DOHH2 (cell line): ENCODE data around the gene LAMA5.

Experiments
- H3F3A ChIP-seq: fragments of 200-600 bp; sonication (generic), shearing (Covaris generic); 2 replicates; pipeline ENCODE4 v1.6.0; 2016; ENCODE audit warnings: antibody characterized with exemption, mild to moderate bottlenecking; ENCODE audit not compliant: control insufficient read depth, insufficient read depth
- H3K27ac ChIP-seq: fragments of 200-600 bp; sonication (generic); 2 replicates; pipeline ENCODE4 v1.5.1; 2014; ENCODE audit warnings: low read depth, mild to moderate bottlenecking, low read length, moderate library complexity
- H3K27me3 ChIP-seq: fragments of 200-600 bp; sonication (generic); 2 replicates; pipeline ENCODE4 v1.6.1; 2014; ENCODE audit warnings: mild to moderate bottlenecking, low read length, mixed read lengths; ENCODE audit not compliant: control insufficient read depth
- H3K36me3 ChIP-seq: fragments of 200-600 bp; sonication (generic); 2 replicates; pipeline ENCODE4 v1.6.1; 2014; ENCODE audit warnings: mild to moderate bottlenecking, low read length, moderate library complexity, mixed read lengths; ENCODE audit not compliant: control insufficient read depth
- H3K4me1 ChIP-seq: fragments of 200-600 bp; sonication (generic); 2 replicates; pipeline ENCODE4 v1.6.1; 2014; ENCODE audit warnings: mild to moderate bottlenecking, low read length, mixed read lengths; ENCODE audit not compliant: control insufficient read depth
- H3K4me2 ChIP-seq: fragments of 200-600 bp; sonication (generic); 2 replicates; pipeline ENCODE4 v1.6.0; 2014; ENCODE audit warnings: mild to moderate bottlenecking, low read length, moderate library complexity
- H3K4me3 ChIP-seq: fragments of 200-600 bp; sonication (generic); 2 replicates; pipeline ENCODE4 v1.5.1; 2014; ENCODE audit warnings: mild to moderate bottlenecking, low read length, mixed read lengths
- H3K79me2 ChIP-seq: fragments of 200-600 bp; sonication (generic); 2 replicates; pipeline ENCODE4 v1.6.1; 2014; ENCODE audit warnings: mild to moderate bottlenecking, low read length, mixed read lengths; ENCODE audit not compliant: control insufficient read depth
- H3K9me2 ChIP-seq: fragments of 200-600 bp; sonication (generic); replicated peaks from 2 replicates; pipeline ENCODE4 v1.6.1; 2014; ENCODE audit warnings: mild to moderate bottlenecking, low read length, mixed read lengths; ENCODE audit not compliant: control insufficient read depth
- H3K9me3 ChIP-seq: fragments of 200-600 bp; sonication (generic); 2 replicates; pipeline ENCODE4 v1.6.1; 2014; ENCODE audit warnings: antibody characterized with exemption, low read length, mixed read lengths; ENCODE audit not compliant: control insufficient read depth, insufficient read depth
- H4K20me1 ChIP-seq: fragments of 200-600 bp; sonication (generic); 2 replicates; pipeline ENCODE4 v1.6.0; 2014; ENCODE audit warnings: low read depth, mild to moderate bottlenecking, antibody characterized with exemption, low read length, moderate library complexity; ENCODE audit not compliant: control insufficient read depth, insufficient read depth
- EZH2phosphoT487 ChIP-seq: fragments of 200-600 bp; sonication (generic); IDR thresholded peaks from 2 replicates; pipeline ENCODE4 v1.6.1; 2017; ENCODE audit warnings: borderline replicate concordance, mild to moderate bottlenecking, antibody characterized with exemption, low read length, moderate library complexity, mixed read lengths
- TF ChIP-seq, protein P1 (sequence below): fragments of 200-600 bp; sonication (generic); IDR thresholded peaks from one replicate; pipeline ENCODE4 v1.5.1; 2014; ENCODE audit warnings: antibody characterized with exemption, mild to moderate bottlenecking, low read depth, low read length; ENCODE audit not compliant: poor library complexity, severe bottlenecking

The LAMA5 gene

DNA sequence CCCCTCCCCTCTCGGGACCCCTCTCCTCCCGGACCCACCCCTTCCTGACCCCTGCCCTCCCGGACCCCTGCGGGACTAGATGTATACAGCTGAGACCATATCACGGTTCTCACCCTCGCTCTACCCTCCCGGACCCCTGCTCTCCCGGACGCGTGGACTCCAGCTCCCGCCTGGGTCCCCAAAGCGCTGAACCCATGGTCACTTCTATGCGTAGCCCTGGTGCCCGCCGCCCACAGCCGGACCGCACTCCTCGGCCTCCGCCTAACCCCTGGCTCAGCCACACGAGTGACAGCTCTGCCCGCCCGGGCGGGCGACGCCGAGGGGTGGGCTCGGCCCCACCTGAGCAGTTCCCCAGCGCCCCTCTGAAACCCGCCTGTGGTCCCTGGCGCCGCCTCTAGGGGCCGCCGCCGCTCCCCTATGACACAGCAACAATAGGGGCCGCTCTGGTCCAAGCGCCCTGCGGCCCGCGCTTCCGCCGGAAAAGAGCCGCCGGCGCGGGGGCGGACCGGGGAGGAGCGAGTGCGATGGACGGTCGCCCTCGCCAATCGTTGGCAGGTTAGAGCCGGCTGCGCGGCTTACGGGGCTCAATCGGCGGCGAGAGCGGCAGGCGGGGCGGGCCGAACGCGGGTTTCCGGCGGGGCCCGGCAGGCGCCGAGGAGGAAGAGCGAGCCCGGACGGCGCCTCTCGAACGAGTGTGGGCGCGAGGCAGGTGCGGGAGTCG, 64.6 kb downstream of the LAMA5 start, which contains the start of gene ADRM1:
Gene ADRM1 (plus strand): TSS at position 657 of the 721 bp plus-strand sequence. CDS start 572 bp downstream, outside the sequence.
- Histone ChIP-seq H3K27me3 (no peaks in the 10 kb centered on the region), H3K9me3 (no peaks in the 10 kb centered on the region), H3F3A (peaks cover 4% of the 10 kb centered on the region; the same call in 1 of the 2 replicates), H4K20me1 (peaks cover 30% of the 10 kb centered on the region), H3K27ac (peak within 1 kb of the TSS; percentile 74), H3K4me3 (peak within 1 kb of the TSS; percentile 97), H3K9me2 (no peaks in the 10 kb centered on the region), H3K79me2 (peaks cover 46% of the 10 kb centered on the region), H3K36me3 (peaks cover 44% of the 10 kb centered on the region), H3K4me1 (peaks cover 22% of the 10 kb centered on the region), H3K4me2 (peak within 1 kb of the TSS; percentile 100)
- no peak for TF ChIP-seq EZH2phosphoT487
- TF ChIP-seq, protein P1, sequence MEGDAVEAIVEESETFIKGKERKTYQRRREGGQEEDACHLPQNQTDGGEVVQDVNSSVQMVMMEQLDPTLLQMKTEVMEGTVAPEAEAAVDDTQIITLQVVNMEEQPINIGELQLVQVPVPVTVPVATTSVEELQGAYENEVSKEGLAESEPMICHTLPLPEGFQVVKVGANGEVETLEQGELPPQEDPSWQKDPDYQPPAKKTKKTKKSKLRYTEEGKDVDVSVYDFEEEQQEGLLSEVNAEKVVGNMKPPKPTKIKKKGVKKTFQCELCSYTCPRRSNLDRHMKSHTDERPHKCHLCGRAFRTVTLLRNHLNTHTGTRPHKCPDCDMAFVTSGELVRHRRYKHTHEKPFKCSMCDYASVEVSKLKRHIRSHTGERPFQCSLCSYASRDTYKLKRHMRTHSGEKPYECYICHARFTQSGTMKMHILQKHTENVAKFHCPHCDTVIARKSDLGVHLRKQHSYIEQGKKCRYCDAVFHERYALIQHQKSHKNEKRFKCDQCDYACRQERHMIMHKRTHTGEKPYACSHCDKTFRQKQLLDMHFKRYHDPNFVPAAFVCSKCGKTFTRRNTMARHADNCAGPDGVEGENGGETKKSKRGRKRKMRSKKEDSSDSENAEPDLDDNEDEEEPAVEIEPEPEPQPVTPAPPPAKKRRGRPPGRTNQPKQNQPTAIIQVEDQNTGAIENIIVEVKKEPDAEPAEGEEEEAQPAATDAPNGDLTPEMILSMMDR = peak; percentile 83

DNA sequence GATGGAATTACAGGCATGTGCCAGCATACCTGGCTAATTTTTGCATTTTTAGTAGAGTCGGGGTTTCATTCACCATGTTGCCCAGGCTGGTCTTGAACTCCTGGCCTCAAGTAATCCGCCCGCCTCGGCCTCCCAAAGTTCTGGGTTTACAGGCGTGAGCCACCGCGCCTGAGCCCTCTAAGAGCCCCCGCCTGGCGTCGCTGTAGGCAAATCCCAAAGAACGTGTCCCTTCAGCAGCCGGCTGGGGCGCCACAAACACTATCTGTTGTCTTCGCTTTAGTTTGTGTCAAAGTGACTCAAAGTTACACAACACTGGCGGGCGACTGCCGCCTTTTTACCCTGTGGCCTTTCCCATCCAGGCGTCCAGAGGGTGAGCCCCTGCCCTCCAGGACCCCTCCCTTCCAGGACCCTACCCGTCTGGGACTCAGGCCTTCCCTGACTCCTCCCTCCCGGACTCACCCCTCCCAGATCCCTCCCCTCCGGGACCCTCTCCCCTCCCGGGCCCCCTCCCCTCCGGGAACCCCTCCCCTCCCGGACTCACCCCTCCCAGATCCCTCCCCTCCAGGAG, 65.3 kb downstream of the LAMA5 start:
- no peaks in the 10 kb centered on the region for H3K9me2 ChIP-seq
- H4K20me1 ChIP-seq = peaks cover 27% of the 10 kb centered on the region
- TF ChIP-seq, protein P1 = peak; percentile 59
- no peak for TF ChIP-seq EZH2phosphoT487
- H3K4me2 ChIP-seq = peak overlapping the region; percentile 100
- H3K4me1 ChIP-seq = peaks cover 22% of the 10 kb centered on the region
- H3K9me3 ChIP-seq = no peaks in the 10 kb centered on the region
- H3K4me3 ChIP-seq = peak overlapping the region; percentile 97
- peak overlapping the region; percentile 74 for H3K27ac ChIP-seq
- peaks cover 4% of the 10 kb centered on the region; the same call in 1 of the 2 replicates for H3F3A ChIP-seq
- H3K79me2 ChIP-seq = peaks cover 43% of the 10 kb centered on the region
- peaks cover 37% of the 10 kb centered on the region for H3K36me3 ChIP-seq
- no peaks in the 10 kb centered on the region for H3K27me3 ChIP-seq

DNA sequence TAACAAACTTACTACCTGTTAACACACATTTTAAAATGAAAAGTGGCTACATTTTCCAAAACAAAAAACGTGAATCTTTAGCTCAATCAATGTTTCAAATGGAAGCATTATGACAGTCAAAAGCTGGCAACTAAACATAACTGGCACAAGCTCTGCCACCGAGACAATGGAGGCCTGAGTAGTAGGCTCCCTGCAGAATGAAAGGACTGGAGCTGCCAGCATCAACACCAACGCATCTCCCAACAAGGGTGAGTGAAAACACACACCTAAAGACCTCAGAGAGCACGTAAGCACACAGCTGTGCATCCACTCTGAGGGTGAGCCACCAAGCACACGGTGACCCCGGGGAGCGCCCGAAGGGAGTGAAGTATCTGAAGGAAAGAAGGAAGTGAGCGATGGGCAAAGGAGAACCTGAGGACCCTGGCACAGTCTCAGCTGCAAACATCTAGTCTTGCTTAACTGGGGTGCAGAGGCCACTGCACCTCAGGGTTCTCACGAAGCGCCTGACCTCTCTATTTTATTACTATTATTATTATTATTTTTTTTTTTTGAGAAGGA, 65.9 kb downstream of the LAMA5 start:
- TF ChIP-seq, protein P1 = no peak
- TF ChIP-seq EZH2phosphoT487 = no peak
- H3K79me2 ChIP-seq = peaks cover 36% of the 10 kb centered on the region
- H3K27me3 ChIP-seq = no peaks in the 10 kb centered on the region
- no peak overlapping the region for H3K4me2 ChIP-seq
- no peak overlapping the region for H3K27ac ChIP-seq
- H3K9me3 ChIP-seq = no peaks in the 10 kb centered on the region
- peaks cover 4% of the 10 kb centered on the region; the same call in 1 of the 2 replicates for H3F3A ChIP-seq
- H3K4me3 ChIP-seq = no peak overlapping the region
- peaks cover 27% of the 10 kb centered on the region for H3K4me1 ChIP-seq
- H3K9me2 ChIP-seq = no peaks in the 10 kb centered on the region
- H3K36me3 ChIP-seq = peaks cover 30% of the 10 kb centered on the region
- peaks cover 27% of the 10 kb centered on the region for H4K20me1 ChIP-seq
